NB4 (cell line): ENCODE measurements around the gene IFI30.
A peak's percentile ranks its signal among the peaks of the same experiment; 100 is the strongest.

Experiments used
- DNase-seq: peaks from one replicate; pipeline ENCODE4 v3.0.0; 2010; ENCODE audit warnings: low read depth
- H3K4me3 ChIP-seq: one replicate; pipeline ENCODE4 v1.5.1; 2011; ENCODE audit warnings: mild to moderate bottlenecking, low read depth, low read length, moderate library complexity
- MYC ChIP-seq: IDR thresholded peaks from 2 replicates; pipeline ENCODE4 v1.6.1; 2011; ENCODE audit warnings: low read depth, low read length
- POLR2A ChIP-seq: IDR thresholded peaks from 2 replicates; pipeline ENCODE4 v1.6.1; 2011; ENCODE audit warnings: mild to moderate bottlenecking; ENCODE audit not compliant: insufficient read length; ENCODE audit errors: extremely low read depth
- TF ChIP-seq, protein P1 (sequence below): IDR thresholded peaks from 2 replicates; pipeline ENCODE4 v1.6.1; 2011; ENCODE audit warnings: low read depth, low read length
- TF ChIP-seq, protein P2 (sequence below): IDR thresholded peaks from one replicate; pipeline ENCODE4 v1.5.1; 2012; ENCODE audit warnings: low read depth, low read length

The IFI30 gene

DNA sequence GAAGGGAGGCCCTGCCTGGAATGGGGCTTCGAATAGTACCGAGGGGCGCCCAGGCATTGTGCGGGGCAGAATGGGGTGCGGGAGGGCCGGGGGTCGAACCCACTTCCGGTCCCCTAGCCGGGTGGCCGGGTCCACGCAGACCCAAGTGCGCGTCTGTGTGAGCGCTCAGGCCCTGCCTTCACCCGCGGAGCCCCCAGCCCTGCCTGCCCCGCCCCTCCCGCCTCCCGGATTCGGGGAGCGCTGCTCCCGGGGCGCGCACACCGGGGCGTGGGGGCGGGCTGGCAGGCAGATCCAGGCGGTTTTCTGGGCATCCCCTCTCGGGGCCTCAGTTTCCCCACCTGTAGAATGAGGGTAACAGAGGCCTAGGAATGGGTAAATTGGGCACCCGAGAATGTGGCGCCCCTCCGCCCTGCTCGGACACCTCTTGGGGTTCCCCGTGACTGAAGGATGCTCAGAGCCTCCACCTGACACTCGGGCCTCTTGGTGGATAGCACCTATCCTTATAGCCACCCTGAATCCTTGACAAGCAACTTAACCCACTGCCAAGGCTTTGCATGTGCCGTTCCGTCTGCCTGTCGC is 20.0 kb upstream of the IFI30 start:
- H3K4me3 ChIP-seq = peak overlapping the region; percentile 63
- DNase-seq = peak; percentile 28
- TF ChIP-seq, protein P1, sequence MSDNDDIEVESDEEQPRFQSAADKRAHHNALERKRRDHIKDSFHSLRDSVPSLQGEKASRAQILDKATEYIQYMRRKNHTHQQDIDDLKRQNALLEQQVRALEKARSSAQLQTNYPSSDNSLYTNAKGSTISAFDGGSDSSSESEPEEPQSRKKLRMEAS = no peak
- TF ChIP-seq POLR2A (no peak), MYC (no peak)
- TF ChIP-seq, protein P2, sequence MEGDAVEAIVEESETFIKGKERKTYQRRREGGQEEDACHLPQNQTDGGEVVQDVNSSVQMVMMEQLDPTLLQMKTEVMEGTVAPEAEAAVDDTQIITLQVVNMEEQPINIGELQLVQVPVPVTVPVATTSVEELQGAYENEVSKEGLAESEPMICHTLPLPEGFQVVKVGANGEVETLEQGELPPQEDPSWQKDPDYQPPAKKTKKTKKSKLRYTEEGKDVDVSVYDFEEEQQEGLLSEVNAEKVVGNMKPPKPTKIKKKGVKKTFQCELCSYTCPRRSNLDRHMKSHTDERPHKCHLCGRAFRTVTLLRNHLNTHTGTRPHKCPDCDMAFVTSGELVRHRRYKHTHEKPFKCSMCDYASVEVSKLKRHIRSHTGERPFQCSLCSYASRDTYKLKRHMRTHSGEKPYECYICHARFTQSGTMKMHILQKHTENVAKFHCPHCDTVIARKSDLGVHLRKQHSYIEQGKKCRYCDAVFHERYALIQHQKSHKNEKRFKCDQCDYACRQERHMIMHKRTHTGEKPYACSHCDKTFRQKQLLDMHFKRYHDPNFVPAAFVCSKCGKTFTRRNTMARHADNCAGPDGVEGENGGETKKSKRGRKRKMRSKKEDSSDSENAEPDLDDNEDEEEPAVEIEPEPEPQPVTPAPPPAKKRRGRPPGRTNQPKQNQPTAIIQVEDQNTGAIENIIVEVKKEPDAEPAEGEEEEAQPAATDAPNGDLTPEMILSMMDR = no peak

DNA sequence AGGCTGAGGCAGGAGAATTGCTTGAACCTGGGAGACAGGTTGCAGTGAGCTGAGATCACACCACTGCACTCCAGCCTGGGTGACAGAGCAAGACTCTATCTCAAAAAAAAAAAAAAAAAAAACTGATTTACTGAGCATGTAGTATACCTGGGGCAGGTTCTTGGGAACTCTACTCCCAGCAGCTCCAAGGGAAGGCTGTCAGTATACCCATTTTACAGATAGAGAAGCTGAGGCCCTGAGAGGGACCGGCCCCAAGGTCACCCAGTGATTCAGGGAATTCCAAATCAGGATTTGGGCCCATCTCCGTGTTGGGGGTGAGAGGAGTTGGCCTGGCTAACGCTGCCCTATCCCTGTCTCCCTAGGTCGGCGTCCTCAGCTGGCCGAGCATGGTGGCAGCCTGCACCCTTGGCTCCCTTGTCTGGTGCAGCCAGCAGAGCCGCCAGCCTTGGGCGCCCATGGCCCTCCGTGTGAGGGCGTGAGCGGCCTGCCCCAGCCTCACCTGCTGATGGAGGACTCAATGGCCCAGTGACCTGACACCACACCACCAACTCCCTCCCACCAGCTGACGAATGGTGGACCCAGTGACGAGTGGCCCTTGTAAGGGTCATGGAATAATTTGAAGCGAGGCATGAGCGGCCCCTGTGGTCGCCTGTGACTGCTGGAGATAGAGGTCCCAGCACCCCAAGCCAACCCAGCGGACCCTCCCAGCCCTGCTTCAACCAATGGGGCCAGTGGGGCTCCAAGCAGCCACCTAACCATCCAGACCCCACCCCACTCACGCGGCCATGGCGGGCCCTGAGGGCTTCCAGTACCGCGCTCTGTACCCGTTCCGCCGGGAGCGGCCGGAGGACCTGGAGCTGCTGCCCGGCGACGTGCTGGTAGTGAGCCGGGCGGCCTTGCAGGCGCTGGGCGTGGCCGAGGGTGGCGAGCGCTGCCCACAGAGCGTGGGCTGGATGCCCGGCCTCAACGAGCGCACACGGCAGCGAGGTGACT is 18.2 kb upstream of the IFI30 start:
- DNase-seq = no peak
- TF ChIP-seq MYC = no peak
- TF ChIP-seq POLR2A = no peak
- TF ChIP-seq, protein P2 = no peak
- TF ChIP-seq, protein P1 = no peak
- no peak overlapping the region for H3K4me3 ChIP-seq

DNA sequence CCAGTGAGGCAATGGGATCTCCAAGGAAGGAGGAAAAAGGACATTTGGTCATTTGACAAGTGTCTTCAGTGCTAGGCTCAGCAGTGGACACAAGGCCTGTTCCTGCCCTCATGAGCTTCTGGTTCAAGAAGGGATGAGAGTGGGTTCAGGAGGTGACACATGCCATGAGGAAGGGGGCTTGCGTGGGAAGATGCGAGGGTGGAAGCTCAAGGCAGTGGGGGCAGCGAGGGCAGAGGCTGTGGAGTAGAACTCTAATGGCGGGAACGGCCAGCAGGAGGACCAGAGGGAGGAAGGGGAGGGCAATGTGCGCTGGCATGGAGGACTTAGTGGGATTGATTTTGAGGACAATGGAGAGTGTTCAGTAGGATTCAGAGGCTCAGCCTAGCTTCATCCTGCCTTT is 17.3 kb upstream of the IFI30 start:
- no peak overlapping the region for H3K4me3 ChIP-seq
- no peak for DNase-seq
- TF ChIP-seq, protein P1 = no peak
- TF ChIP-seq POLR2A = no peak
- TF ChIP-seq, protein P2 = no peak
- no peak for TF ChIP-seq MYC

DNA sequence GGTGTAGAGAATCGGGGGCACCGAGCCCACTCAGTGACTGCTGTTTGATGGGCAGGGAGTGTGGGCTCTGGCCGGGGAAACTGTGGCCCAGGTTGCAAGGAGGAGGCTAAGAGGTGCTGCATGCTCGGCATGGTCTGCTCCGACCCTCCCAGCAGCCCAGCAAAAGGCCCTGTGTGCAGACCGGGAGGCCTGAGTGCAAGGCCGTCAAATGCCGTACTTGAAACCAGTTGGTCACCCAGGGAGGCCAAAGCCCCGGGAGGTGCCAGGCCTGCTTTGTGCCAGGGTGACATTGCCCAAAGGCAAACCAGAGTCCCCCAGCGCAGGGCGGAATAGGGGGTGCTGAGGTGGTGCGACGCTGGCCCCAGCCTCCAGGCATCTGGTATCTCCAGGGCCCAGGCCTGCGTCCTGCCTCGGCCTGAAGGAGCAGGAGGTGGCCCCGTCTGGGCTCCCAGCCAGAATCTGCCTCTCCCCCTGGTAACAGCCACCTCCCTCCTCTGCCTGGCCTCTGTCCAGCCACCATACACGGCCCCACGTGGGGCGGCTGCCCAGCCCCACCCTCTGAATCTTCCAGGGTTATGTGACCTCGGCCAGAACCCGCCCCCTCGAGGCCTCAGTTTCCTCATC is 16.7 kb upstream of the IFI30 start:
- no peak overlapping the region for H3K4me3 ChIP-seq
- TF ChIP-seq, protein P2 = no peak
- TF ChIP-seq, protein P1 = no peak
- no peak for TF ChIP-seq MYC
- TF ChIP-seq POLR2A = no peak
- no peak for DNase-seq

DNA sequence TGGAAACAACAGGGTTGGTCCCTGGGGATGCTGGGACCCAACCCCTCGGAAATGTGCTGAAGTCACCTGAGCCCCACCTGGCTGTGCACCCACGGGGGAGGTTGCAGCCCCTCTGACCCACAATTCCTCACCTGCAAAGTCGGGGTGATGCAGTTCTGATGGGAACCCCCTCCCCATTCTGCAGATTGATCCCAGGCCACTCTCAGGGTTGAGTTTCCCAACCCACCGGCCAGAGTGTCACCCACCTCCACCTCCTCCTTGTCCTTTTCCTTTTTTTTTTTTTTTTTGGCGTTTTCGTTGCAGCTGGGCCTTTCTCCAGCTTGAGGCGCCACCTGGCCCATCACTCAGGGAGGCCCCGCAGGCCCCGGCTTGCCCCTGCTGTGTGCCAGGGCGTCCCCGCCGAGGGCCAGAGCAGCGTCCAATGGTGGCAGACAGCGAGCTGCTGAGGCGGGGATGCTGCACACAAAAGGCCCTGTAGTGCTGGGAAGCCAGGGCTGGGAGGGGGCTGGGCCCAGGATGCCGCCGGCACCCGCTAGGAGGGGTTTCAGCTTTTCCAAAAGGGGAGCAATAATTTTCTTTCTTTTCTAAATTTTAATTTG is 16.0 kb upstream of the IFI30 start:
- no peak for DNase-seq
- H3K4me3 ChIP-seq = no peak overlapping the region
- TF ChIP-seq MYC (no peak), POLR2A (no peak)
- TF ChIP-seq, protein P1 = no peak
- TF ChIP-seq, protein P2 = no peak
